Activated T-cell treated with anti-CD3 and anti-CD28 coated beads for 48 hours (primary cell): ENCODE results near the gene SLC25A10.
"Not testable (repeated sequence)": the region's sequence is repeated elsewhere in the genome, so short reads cannot be mapped to it uniquely, and the experiment has no call there.

Experiments
- DNase-seq: peaks from one replicate; pipeline ENCODE4 v3.0.0-alpha.2; 2020; ENCODE audit warnings: low read depth

The SLC25A10 gene

GRCh38 chr17:81722184-81723120, 10.4 kb downstream of the SLC25A10 start:
- no peak for DNase-seq

GRCh38 chr17:81723651-81724209, 11.6 kb downstream of the SLC25A10 start:
- no peak for DNase-seq

- no peak for DNase-seq
Observed at GRCh38 chr17:81725439-81725838, 13.4 kb downstream of the SLC25A10 start.

- no peak for DNase-seq
Observed at GRCh38 chr17:81726004-81726403, 13.9 kb downstream of the SLC25A10 start.

- DNase-seq, result no peak
Observed at GRCh38 chr17:81727324-81728031, 15.4 kb downstream of the SLC25A10 start.

GRCh38 chr17:81733507-81734404, 21.7 kb downstream of the SLC25A10 start:
- DNase-seq, result peak; percentile 72

- DNase-seq, result no peak
Observed at GRCh38 chr17:81734405-81735263, 22.6 kb downstream of the SLC25A10 start.

- no peak for DNase-seq
Observed at GRCh38 chr17:81735264-81736102, 23.4 kb downstream of the SLC25A10 start.

- DNase-seq, result no peak
Observed at GRCh38 chr17:81737947-81738800, 26.1 kb downstream of the SLC25A10 start.

GRCh38 chr17:81738801-81739393, 26.8 kb downstream of the SLC25A10 start:
- no peak for DNase-seq

GRCh38 chr17:81739593-81739992, 27.5 kb downstream of the SLC25A10 start:
- not testable (repeated sequence) for DNase-seq

- DNase-seq, result no peak
Observed at GRCh38 chr17:81740395-81740961, 28.4 kb downstream of the SLC25A10 start.

- no peak for DNase-seq
Observed at GRCh38 chr17:81741049-81741593, 29.0 kb downstream of the SLC25A10 start.

- DNase-seq, result no peak
Observed at GRCh38 chr17:81741594-81742452, 29.7 kb downstream of the SLC25A10 start.
